ENCODE results near the gene PTX4. TPM values are rescaled to one million over a fixed set of nuclear protein-coding genes. Genes with fewer than 3 reads are reported as not detected.

Gene PTX4
- total RNA-seq, 1 donor from 2014 or later: not detected

GRCh38 chr16:1447965-1448364, 40.8 kb downstream of the PTX4 start:
- intact Hi-C loops (cut with micrococcal nuclease): no loop called here

GRCh38 chr16:1446296-1447080, 42.3 kb downstream of the PTX4 start:
- Histone ChIP-seq H3K36me3 (peaks cover 63% of the 10 kb centered on the region), H3K9me3 (replicated peaks) (no peaks in the 10 kb centered on the region), H3K4me1 (no peaks in the 10 kb centered on the region), H3K27me3 (ENCODE audit: low read depth) (no peaks in the 10 kb centered on the region), H3K27ac (replicated peaks) (no peak overlapping the region), H3K4me3 (no peak overlapping the region)
- intact Hi-C loops (cut with micrococcal nuclease): no loop called here
- no peak for DNase-seq
- TF ChIP-seq, protein P1, sequence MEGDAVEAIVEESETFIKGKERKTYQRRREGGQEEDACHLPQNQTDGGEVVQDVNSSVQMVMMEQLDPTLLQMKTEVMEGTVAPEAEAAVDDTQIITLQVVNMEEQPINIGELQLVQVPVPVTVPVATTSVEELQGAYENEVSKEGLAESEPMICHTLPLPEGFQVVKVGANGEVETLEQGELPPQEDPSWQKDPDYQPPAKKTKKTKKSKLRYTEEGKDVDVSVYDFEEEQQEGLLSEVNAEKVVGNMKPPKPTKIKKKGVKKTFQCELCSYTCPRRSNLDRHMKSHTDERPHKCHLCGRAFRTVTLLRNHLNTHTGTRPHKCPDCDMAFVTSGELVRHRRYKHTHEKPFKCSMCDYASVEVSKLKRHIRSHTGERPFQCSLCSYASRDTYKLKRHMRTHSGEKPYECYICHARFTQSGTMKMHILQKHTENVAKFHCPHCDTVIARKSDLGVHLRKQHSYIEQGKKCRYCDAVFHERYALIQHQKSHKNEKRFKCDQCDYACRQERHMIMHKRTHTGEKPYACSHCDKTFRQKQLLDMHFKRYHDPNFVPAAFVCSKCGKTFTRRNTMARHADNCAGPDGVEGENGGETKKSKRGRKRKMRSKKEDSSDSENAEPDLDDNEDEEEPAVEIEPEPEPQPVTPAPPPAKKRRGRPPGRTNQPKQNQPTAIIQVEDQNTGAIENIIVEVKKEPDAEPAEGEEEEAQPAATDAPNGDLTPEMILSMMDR (IDR thresholded peaks at IDR 0.05; ENCODE audit: borderline replicate concordance): no peak

More at GRCh38 chr16:1447965-1448364, 40.8 kb downstream of the PTX4 start:
- no peaks in the 10 kb centered on the region for H3K9me3 ChIP-seq (replicated peaks)
- no peak for DNase-seq
- no peak overlapping the region for H3K27ac ChIP-seq (replicated peaks)
- TF ChIP-seq, protein P1 (IDR thresholded peaks at IDR 0.05; ENCODE audit: borderline replicate concordance): no peak
- H3K4me1 ChIP-seq: no peaks in the 10 kb centered on the region
- peaks cover 78% of the 10 kb centered on the region for H3K36me3 ChIP-seq
- H3K27me3 ChIP-seq (ENCODE audit: low read depth): no peaks in the 10 kb centered on the region
- no peak overlapping the region for H3K4me3 ChIP-seq

DNA sequence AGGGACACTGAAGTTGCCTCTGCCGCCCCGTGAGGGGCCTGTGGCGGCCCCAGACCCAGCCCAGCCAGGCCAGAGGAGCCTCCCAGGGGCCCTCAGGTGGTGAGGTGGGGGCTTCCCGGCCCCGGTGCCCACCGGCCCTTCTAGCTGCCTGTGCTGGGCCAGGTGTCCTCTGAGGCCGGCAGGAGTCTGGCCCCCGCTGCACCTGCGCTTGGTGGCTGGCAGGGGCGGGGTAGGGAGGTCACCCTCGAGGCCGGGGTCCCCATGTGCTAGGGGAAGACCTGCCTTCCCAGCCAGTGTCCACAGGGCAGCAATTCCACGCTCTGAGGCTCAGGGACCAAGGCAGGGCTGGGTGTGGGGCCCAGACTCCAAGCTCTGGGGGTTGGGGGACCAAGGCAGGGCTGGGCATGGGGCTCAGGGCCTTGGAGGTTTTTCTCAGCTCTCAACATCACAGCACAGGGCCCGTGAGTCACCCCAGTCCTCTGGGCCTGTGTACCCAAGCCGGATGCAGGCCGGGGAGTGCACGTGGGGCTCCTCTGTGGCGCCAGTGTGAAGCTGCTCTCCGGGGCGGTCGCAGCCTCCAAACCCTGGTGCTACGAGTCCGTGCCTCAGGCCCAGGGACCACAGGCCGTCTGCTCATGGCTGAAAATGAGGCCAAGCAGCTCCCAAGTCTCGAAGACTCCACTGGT, 43.1 kb downstream of the PTX4 start:
- Histone ChIP-seq H3K27ac (replicated peaks) (no peak overlapping the region), H3K9me3 (replicated peaks) (no peaks in the 10 kb centered on the region), H3K27me3 (ENCODE audit: low read depth) (no peaks in the 10 kb centered on the region), H3K36me3 (peaks cover 55% of the 10 kb centered on the region), H3K4me1 (no peaks in the 10 kb centered on the region), H3K4me3 (no peak overlapping the region)
- intact Hi-C loops (cut with micrococcal nuclease): no loop called here
- TF ChIP-seq, protein P1 (IDR thresholded peaks at IDR 0.05; ENCODE audit: borderline replicate concordance): no peak
- no peak for DNase-seq

- TF ChIP-seq, protein P1 (IDR thresholded peaks at IDR 0.05; ENCODE audit: borderline replicate concordance): no peak
- Histone ChIP-seq H3K27ac (replicated peaks) (no peak overlapping the region), H3K4me1 (no peaks in the 10 kb centered on the region), H3K4me3 (no peak overlapping the region), H3K9me3 (replicated peaks) (no peaks in the 10 kb centered on the region), H3K27me3 (ENCODE audit: low read depth) (no peaks in the 10 kb centered on the region), H3K36me3 (peaks cover 48% of the 10 kb centered on the region)
- intact Hi-C loops (cut with micrococcal nuclease): no loop called here
- DNase-seq: no peak
Measured at GRCh38 chr16:1444730-1445517, 43.8 kb downstream of the PTX4 start.

- H3K4me3 ChIP-seq: no peak within 1 kb of the TSS
- DNase-seq: no peak
- no peaks in the 10 kb centered on the region for H3K4me1 ChIP-seq
- intact Hi-C loops (cut with micrococcal nuclease): no loop called here
- TF ChIP-seq, protein P1 (IDR thresholded peaks at IDR 0.05; ENCODE audit: borderline replicate concordance): no peak
- H3K27ac ChIP-seq (replicated peaks): no peak within 1 kb of the TSS
- no peaks in the 10 kb centered on the region for H3K27me3 ChIP-seq (ENCODE audit: low read depth)
- no peaks in the 10 kb centered on the region for H3K9me3 ChIP-seq (replicated peaks)
- peaks cover 40% of the 10 kb centered on the region for H3K36me3 ChIP-seq
Measured at GRCh38 chr16:1443980-1444729, 44.6 kb downstream of the PTX4 start, which contains the start of gene CCDC154. Gene CCDC154, minus strand, starts transcription at chr16:1444556. Its CDS starts 234 bp downstream, at chr16:1444322.

All from left ventricle myocardium inferior (tissue), 1 donor.